DLD1 (cell line): ENCODE measurements around the gene MEX3D.
"Not testable (repeated sequence)": the region's sequence is repeated elsewhere in the genome, so short reads cannot be mapped to it uniquely, and the experiment has no call there.

Source experiments
- in situ Hi-C: cut with HindIII; loops from 2 replicates; pipeline ENCODE4 v1.10.0; 2017; ENCODE audit warnings: low sequenced_read_pairs

The MEX3D gene

DNA sequence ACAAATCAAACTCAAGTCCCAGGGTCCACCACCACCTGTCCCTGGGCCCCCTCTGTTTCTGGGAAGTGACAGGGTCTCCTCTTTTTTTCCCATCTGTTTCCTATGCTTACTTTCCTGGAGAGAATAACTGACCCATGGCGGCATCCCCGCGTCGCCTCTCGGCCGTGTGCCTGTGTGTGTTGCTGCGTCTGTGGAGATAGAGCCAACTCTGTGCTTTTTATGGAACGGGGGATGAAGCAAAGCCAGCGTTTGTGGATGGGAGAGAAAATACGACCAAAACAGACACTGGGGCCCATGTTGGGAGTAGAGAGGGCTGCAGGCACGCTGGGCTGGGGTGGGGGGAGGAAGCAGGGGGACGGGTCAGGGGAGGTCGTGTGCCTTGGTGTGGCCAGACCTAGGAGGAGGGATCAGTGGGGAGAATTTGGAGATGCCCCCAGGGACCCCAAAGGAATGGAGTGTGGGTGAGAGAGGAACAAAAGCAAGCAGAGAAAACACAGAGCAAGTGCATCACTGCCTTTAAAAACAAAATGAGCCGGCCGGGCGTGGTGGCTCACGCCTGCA, 27.7 kb downstream of the MEX3D start:
- in situ Hi-C loops: no loop called here

- in situ Hi-C loops: not testable (repeated sequence)
These were observed 28.4 kb downstream of the MEX3D start for GRCh38 chr19:1539749-1540148.

- in situ Hi-C loops: no loop called here
These were observed 29.1 kb downstream of the MEX3D start for GRCh38 chr19:1538978-1539377.

- in situ Hi-C loops: not testable (repeated sequence)
These were observed 32.4 kb downstream of the MEX3D start for GRCh38 chr19:1535699-1536098.

DNA sequence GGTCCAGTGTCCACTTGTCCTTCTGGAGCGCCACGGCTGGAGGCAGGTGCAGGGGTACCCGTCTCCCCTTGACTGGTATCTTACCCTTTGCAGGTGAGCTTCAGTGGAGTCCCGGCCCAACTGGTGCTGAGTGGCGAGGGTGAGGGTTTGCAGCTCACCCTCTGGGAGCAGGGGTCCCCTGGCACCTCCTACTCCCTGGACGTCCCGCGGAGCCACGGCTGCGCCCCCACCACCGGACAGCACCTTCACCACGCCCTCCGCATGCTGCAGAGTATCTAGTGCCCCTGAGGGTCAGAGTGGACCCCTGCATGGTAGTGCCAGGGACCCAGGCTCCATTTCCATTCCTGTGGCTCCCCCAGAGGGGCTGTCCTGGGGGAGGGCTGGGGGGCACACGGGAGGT, 33.2 kb downstream of the MEX3D start:
- in situ Hi-C loops: no loop called here

- in situ Hi-C loops: no loop called here
These were observed 34.5 kb downstream of the MEX3D start for GRCh38 chr19:1533510-1534150.

- in situ Hi-C loops: no loop called here
These were observed 36.1 kb downstream of the MEX3D start for GRCh38 chr19:1532003-1532402.

GRCh38 chr19:1531587-1531986, 36.5 kb downstream of the MEX3D start:
- in situ Hi-C loops: no loop called here

DNA sequence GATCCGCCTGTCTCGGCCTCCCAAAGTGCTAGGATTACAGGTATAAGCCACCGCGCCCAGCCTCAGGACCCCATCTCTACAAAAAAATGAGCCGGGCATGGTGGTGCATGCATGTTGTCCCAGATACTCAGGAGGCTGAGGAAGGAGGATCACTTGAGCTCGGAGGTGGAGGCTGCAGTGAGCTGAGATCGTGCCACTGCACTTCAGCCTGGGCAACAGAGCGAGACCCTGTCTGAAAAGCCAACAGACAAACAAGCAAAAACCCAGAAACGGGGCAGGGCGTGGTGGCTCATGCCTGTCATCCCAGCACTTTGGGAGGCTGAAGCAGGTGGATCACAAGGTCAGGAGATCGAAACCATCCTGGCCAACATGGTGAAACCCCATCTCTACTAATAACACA, 37.3 kb downstream of the MEX3D start:
- in situ Hi-C loops: not testable (repeated sequence)

GRCh38 chr19:1529430-1529816, 38.7 kb downstream of the MEX3D start:
- in situ Hi-C loops: no loop called here

GRCh38 chr19:1528596-1529429, 39.3 kb downstream of the MEX3D start:
- in situ Hi-C loops: no loop called here

GRCh38 chr19:1527650-1528309, 40.3 kb downstream of the MEX3D start:
- in situ Hi-C loops: no loop called here

GRCh38 chr19:1526979-1527649, 41.0 kb downstream of the MEX3D start:
- in situ Hi-C loops: no loop called here

GRCh38 chr19:1526066-1526778, 41.9 kb downstream of the MEX3D start:
- in situ Hi-C loops: no loop called here

DNA sequence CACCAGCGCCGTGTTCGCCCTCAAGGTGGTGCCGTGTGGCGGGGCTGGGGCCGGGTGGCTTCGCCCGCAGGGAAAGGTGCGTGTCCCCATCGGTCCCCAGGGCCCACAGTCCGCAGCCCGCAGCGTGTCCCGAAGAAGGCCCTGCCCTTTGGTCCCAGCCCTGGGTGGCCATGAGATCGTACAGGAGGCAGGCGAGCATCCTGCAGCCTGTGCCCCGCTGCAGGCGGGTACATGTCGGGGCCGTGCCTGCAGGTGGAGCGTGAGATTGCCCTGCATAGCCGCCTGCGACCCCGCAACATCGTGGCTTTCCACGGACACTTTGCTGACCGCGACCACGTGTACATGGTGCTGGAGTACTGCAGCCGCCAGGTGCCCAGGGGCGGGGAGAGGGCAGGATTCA, 42.8 kb downstream of the MEX3D start:
- in situ Hi-C loops: no loop called here

DNA sequence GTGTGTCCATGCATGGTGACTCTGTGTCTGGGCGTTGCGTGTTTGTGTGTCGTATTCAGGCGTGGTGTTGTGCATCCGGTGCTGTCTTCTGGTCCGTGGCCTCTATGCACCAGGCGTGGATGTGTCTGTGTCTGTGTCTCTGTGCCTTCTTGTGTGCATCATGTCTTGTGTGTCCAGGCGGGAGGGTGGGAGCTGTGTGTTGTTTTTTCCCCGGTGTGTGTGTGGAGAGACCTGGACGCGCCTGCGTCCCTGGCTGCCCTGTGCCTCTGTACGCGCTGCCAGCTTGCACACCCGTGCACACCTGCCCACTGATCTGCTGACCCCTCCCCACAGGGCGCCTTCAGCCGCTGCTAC, 43.2 kb downstream of the MEX3D start:
- in situ Hi-C loops: no loop called here

- in situ Hi-C loops: no loop called here
These were observed 43.7 kb downstream of the MEX3D start for GRCh38 chr19:1524287-1524971.

- in situ Hi-C loops: no loop called here
These were observed 44.5 kb downstream of the MEX3D start, which contains the start of gene PLK5 for GRCh38 chr19:1523412-1524286. PLK5 (plus strand) TSS chr19:1524077; CDS start chr19:1526997, 2,920 bp downstream.

DNA sequence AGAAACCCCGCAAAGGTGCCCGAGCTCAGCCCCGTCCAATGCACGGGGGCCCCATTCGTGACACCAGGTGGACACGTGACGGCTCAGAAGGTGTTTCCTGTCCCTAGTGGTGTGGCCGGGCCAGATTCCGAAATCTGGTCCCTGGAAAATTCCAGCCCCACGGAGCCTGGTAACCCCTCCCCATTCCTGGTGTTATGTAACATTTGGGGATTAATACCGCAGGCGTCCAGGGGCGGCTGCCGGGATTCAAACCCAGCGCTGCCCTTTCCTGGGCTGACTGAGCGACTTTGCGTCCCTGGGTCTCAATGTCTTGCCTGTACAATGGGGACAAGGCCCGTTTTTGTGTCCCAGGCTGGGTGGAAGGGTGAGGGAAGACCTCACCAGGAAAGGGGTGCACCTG, 45.3 kb downstream of the MEX3D start:
- in situ Hi-C loops: no loop called here
